Measurements from ENCODE around the gene FOCAD.

GRCh38 chr9:21001581-21001980, 317.5 kb downstream of the FOCAD start:
- TF ChIP-seq CTCF (IDR thresholded peaks at IDR 0.05) (no peak), POLR2A (IDR thresholded peaks at IDR 0.05; ENCODE audit: low read depth) (no peak)

Measured in esophagus muscularis mucosa (tissue), 3 donors.